ENCODE measurements around the gene FANCB. TPM values are rescaled to one million over a fixed set of nuclear protein-coding genes. Genes with fewer than 3 reads are reported as not detected.

The FANCB gene
- total and polyA plus RNA-seq, 2 of the 8 experiments (the other 6 are each of a cell fraction or from before 2014, with no cell fraction given) = 1.9 to 13.8 TPM

DNA sequence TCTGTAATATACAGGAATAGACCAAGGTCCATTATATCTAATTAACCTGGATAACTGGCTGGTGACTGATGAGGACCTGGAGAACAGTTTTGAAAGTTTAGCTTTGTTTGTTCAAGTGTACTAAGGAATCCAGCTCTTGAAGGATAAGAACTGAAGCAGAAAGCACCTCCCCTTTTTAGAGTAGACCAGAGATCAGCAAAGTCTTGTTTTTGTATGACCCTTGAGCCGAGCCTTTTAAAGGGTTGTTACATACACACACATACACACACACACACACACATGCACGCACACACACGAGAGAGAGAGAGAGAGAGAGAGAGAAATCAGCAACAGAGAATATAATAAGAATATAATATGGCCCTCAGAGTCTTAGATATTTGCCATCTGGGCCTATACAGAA, 13.4 kb upstream of the FANCB start (continued):
- TF ChIP-seq, protein P1, sequence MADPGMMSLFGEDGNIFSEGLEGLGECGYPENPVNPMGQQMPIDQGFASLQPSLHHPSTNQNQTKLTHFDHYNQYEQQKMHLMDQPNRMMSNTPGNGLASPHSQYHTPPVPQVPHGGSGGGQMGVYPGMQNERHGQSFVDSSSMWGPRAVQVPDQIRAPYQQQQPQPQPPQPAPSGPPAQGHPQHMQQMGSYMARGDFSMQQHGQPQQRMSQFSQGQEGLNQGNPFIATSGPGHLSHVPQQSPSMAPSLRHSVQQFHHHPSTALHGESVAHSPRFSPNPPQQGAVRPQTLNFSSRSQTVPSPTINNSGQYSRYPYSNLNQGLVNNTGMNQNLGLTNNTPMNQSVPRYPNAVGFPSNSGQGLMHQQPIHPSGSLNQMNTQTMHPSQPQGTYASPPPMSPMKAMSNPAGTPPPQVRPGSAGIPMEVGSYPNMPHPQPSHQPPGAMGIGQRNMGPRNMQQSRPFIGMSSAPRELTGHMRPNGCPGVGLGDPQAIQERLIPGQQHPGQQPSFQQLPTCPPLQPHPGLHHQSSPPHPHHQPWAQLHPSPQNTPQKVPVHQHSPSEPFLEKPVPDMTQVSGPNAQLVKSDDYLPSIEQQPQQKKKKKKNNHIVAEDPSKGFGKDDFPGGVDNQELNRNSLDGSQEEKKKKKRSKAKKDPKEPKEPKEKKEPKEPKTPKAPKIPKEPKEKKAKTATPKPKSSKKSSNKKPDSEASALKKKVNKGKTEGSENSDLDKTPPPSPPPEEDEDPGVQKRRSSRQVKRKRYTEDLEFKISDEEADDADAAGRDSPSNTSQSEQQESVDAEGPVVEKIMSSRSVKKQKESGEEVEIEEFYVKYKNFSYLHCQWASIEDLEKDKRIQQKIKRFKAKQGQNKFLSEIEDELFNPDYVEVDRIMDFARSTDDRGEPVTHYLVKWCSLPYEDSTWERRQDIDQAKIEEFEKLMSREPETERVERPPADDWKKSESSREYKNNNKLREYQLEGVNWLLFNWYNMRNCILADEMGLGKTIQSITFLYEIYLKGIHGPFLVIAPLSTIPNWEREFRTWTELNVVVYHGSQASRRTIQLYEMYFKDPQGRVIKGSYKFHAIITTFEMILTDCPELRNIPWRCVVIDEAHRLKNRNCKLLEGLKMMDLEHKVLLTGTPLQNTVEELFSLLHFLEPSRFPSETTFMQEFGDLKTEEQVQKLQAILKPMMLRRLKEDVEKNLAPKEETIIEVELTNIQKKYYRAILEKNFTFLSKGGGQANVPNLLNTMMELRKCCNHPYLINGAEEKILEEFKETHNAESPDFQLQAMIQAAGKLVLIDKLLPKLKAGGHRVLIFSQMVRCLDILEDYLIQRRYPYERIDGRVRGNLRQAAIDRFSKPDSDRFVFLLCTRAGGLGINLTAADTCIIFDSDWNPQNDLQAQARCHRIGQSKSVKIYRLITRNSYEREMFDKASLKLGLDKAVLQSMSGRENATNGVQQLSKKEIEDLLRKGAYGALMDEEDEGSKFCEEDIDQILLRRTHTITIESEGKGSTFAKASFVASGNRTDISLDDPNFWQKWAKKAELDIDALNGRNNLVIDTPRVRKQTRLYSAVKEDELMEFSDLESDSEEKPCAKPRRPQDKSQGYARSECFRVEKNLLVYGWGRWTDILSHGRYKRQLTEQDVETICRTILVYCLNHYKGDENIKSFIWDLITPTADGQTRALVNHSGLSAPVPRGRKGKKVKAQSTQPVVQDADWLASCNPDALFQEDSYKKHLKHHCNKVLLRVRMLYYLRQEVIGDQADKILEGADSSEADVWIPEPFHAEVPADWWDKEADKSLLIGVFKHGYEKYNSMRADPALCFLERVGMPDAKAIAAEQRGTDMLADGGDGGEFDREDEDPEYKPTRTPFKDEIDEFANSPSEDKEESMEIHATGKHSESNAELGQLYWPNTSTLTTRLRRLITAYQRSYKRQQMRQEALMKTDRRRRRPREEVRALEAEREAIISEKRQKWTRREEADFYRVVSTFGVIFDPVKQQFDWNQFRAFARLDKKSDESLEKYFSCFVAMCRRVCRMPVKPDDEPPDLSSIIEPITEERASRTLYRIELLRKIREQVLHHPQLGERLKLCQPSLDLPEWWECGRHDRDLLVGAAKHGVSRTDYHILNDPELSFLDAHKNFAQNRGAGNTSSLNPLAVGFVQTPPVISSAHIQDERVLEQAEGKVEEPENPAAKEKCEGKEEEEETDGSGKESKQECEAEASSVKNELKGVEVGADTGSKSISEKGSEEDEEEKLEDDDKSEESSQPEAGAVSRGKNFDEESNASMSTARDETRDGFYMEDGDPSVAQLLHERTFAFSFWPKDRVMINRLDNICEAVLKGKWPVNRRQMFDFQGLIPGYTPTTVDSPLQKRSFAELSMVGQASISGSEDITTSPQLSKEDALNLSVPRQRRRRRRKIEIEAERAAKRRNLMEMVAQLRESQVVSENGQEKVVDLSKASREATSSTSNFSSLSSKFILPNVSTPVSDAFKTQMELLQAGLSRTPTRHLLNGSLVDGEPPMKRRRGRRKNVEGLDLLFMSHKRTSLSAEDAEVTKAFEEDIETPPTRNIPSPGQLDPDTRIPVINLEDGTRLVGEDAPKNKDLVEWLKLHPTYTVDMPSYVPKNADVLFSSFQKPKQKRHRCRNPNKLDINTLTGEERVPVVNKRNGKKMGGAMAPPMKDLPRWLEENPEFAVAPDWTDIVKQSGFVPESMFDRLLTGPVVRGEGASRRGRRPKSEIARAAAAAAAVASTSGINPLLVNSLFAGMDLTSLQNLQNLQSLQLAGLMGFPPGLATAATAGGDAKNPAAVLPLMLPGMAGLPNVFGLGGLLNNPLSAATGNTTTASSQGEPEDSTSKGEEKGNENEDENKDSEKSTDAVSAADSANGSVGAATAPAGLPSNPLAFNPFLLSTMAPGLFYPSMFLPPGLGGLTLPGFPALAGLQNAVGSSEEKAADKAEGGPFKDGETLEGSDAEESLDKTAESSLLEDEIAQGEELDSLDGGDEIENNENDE (IDR thresholded peaks at IDR 0.05; ENCODE audit: insufficient replicate concordance, low read length) = no peak
- TF ChIP-seq KDM5A (IDR thresholded peaks at IDR 0.05; ENCODE audit: low read length) (no peak), KDM4A (IDR thresholded peaks at IDR 0.05; ENCODE audit: low read depth, low read length, severe bottlenecking) (no peak), FOSL1 (IDR thresholded peaks at IDR 0.05; ENCODE audit: insufficient read depth, low read depth, low read length) (no peak), CHD2 (IDR thresholded peaks at IDR 0.05; ENCODE audit: low read length) (no peak)

Measured in H1 (cell line).